Peyer's patch (tissue), 4 donors: Measurements from ENCODE around the gene PRKRA. TPM values are rescaled to one million over a fixed set of nuclear protein-coding genes. Genes with fewer than 3 reads are reported as not detected.

Experiments used
- DNase-seq, 3 donors: peaks; one replicate each; pipeline ENCODE4 v3.0.0-alpha.2; 2017 to 2019
- H3K27ac ChIP-seq, 4 donors: fragments of 200-600 bp; sonication (generic); one replicate each; pipeline ENCODE4 v1.5.1; 2016 to 2019
- H3K27me3 ChIP-seq, 2 donors: fragments of 200-600 bp; sonication (generic); one replicate each; pipeline ENCODE4 v1.5.1; 2019
- H3K36me3 ChIP-seq, 3 donors: fragments of 200-600 bp; sonication (generic); one replicate each; pipeline ENCODE4 v1.5.1; 2016 to 2019
- H3K4me1 ChIP-seq, 4 donors: fragments of 200-600 bp; sonication (generic); one replicate each; pipeline ENCODE4 v1.5.1; 2016 to 2019
- H3K4me3 ChIP-seq, 4 donors: fragments of 200-600 bp; sonication (generic); 1 replicate in 3 of 4; 2 replicates in 1 of 4; pipeline ENCODE4 v1.5.1; 2016 to 2019; ENCODE audit warnings: mild to moderate bottlenecking in 1 of 4
- H3K9me3 ChIP-seq, 4 donors: fragments of 200-600 bp; sonication (generic); one replicate each; pipeline ENCODE4 v1.5.1; 2016 to 2019; ENCODE audit warnings: mild to moderate bottlenecking in 1 of 4
- POLR2A ChIP-seq, 2 donors: fragments of 450-650 bp; IDR thresholded peaks; one replicate each; pipeline ENCODE4 v1.5.1; 2017; ENCODE audit warnings: antibody characterized with exemption in 2 of 2, mild to moderate bottlenecking in 2 of 2, moderate library complexity in 2 of 2
- total RNA-seq, 4 donors: library from RNA; depleted of rRNA; stranded (reverse); fragments of >200 nt; gene quantifications; one replicate each; pipeline ENCODE4 v1.1.0, GENCODE V29; 2016
- TF ChIP-seq, protein P1 (sequence below), 6 experiments: fragments of 450-650 bp in 4 of 6; fragments of 200-600 bp in 2 of 6; sonication (generic) in 1 of 6; IDR thresholded peaks; one replicate each; pipeline ENCODE4 v1.5.1; 2017 to 2019; ENCODE audit warnings: antibody characterized with exemption in 6 of 6, mild to moderate bottlenecking in 3 of 6, moderate library complexity in 1 of 6

Gene PRKRA
- total RNA-seq: 10 to 100 TPM; 22.4 to 54.9 (median 34.5) TPM

GRCh38 chr2:178450774-178451525, at the start of gene PRKRA, which contains the start of gene PJVK:
Gene PRKRA, minus strand, starts transcription at chr2:178451175. Its CDS starts 145 bp downstream, at chr2:178451030.
Gene PJVK, plus strand, starts transcription at chr2:178451378. Its CDS starts 2,032 bp downstream, at chr2:178453410.
- Histone ChIP-seq H3K4me1 (peaks cover 0 to 23% (median 0%) of the 10 kb centered on the region in 4 donors), H3K36me3 (peaks cover 0 to 16% (median 0%) of the 10 kb centered on the region in 3 donors), H3K9me3 (no peaks in the 10 kb centered on the region), H3K27ac (peak within 1 kb of the TSS; percentile 97 to 99 (median 98)), H3K27me3 (no peaks in the 10 kb centered on the region), H3K4me3 (peak within 1 kb of the TSS; percentile 85 to 94 (median 90))
- TF ChIP-seq POLR2A (IDR thresholded peaks at IDR 0.05): peak; percentile 90 to 96
- TF ChIP-seq, protein P1, sequence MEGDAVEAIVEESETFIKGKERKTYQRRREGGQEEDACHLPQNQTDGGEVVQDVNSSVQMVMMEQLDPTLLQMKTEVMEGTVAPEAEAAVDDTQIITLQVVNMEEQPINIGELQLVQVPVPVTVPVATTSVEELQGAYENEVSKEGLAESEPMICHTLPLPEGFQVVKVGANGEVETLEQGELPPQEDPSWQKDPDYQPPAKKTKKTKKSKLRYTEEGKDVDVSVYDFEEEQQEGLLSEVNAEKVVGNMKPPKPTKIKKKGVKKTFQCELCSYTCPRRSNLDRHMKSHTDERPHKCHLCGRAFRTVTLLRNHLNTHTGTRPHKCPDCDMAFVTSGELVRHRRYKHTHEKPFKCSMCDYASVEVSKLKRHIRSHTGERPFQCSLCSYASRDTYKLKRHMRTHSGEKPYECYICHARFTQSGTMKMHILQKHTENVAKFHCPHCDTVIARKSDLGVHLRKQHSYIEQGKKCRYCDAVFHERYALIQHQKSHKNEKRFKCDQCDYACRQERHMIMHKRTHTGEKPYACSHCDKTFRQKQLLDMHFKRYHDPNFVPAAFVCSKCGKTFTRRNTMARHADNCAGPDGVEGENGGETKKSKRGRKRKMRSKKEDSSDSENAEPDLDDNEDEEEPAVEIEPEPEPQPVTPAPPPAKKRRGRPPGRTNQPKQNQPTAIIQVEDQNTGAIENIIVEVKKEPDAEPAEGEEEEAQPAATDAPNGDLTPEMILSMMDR (IDR thresholded peaks at IDR 0.05): peak in 1 of 6 experiments; percentile 20
- DNase-seq: peak; percentile 96 to 99 (median 98)

DNA sequence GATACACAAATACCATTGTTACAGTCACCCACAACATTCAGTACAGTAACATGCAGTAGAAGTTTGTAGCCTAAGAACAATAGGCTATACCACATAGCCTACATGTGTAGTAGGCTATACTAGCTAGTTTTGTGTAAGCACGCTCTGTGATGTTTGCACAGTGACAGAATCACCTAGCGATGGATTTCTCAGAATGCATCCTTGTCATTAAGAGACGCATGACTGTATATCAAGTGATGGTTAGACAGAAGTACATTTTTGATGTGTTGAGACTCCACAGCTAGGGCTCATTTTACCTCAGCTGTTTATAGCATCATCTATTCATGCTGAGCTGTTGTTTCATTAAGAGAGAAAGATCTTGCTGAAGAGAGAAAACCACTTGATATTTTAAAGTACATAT, 48.7 kb upstream of the PRKRA start:
- Histone ChIP-seq H3K36me3 (peaks cover 0 to 98% (median 0%) of the 10 kb centered on the region in 3 donors), H3K4me1 (peaks cover 0 to 5% (median 0%) of the 10 kb centered on the region in 4 donors), H3K9me3 (no peaks in the 10 kb centered on the region), H3K27me3 (no peaks in the 10 kb centered on the region), H3K27ac (no peak overlapping the region), H3K4me3 (no peak overlapping the region)
- TF ChIP-seq, protein P1 (IDR thresholded peaks at IDR 0.05): no peak
- TF ChIP-seq POLR2A (IDR thresholded peaks at IDR 0.05): no peak
- no peak for DNase-seq

DNA sequence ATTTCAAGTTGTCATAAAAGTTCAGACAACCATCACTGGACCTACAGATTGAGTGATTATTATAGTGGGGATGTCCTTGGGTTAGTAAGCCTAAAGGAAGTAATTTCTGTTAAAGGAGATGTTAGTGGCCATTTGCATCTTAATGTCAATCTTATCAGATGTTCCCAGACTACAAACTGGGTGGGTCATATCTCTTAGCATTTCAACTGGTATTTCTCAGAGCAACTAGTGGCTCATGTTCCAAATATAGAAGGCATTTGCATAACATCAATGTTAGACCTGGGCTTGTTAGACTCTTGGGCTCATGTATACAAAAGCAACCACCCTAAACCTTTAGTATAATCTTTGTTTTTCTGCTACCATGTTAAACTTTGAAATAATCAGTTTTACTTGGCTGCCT, 47.2 kb upstream of the PRKRA start:
- Histone ChIP-seq H3K4me3 (no peak overlapping the region), H3K9me3 (no peaks in the 10 kb centered on the region), H3K4me1 (peaks cover 0 to 5% (median 0%) of the 10 kb centered on the region in 4 donors), H3K36me3 (peaks cover 0 to 96% (median 0%) of the 10 kb centered on the region in 3 donors), H3K27ac (no peak overlapping the region), H3K27me3 (no peaks in the 10 kb centered on the region)
- TF ChIP-seq, protein P1 (IDR thresholded peaks at IDR 0.05): no peak
- no peak for TF ChIP-seq POLR2A (IDR thresholded peaks at IDR 0.05)
- no peak for DNase-seq

GRCh38 chr2:178496049-178496448, 45.1 kb upstream of the PRKRA start:
- Histone ChIP-seq H3K4me3 (no peak overlapping the region), H3K27me3 (no peaks in the 10 kb centered on the region), H3K27ac (peak overlapping the region in 1 of 4 donors; percentile 29), H3K36me3 (peaks cover 0 to 87% (median 0%) of the 10 kb centered on the region in 3 donors), H3K4me1 (peaks cover 0 to 5% (median 0%) of the 10 kb centered on the region in 4 donors), H3K9me3 (no peaks in the 10 kb centered on the region)
- TF ChIP-seq, protein P1 (IDR thresholded peaks at IDR 0.05): peak in 1 of 6 experiments; percentile 12
- TF ChIP-seq POLR2A (IDR thresholded peaks at IDR 0.05): no peak
- DNase-seq: no peak

GRCh38 chr2:178491612-178492011, 40.6 kb upstream of the PRKRA start:
- no peak for TF ChIP-seq POLR2A (IDR thresholded peaks at IDR 0.05)
- TF ChIP-seq, protein P1 (IDR thresholded peaks at IDR 0.05): no peak
- H3K27ac ChIP-seq: no peak overlapping the region
- H3K36me3 ChIP-seq: peaks cover 0 to 54% (median 0%) of the 10 kb centered on the region in 3 donors
- H3K9me3 ChIP-seq: no peaks in the 10 kb centered on the region
- H3K4me3 ChIP-seq: no peak overlapping the region
- no peaks in the 10 kb centered on the region for H3K27me3 ChIP-seq
- no peak for DNase-seq
- peaks cover 0 to 5% (median 0%) of the 10 kb centered on the region in 4 donors for H3K4me1 ChIP-seq
